Natural killer cell (primary cell): ENCODE data around the gene SDC4. TPM values are rescaled to one million over a fixed set of nuclear protein-coding genes. Genes with fewer than 3 reads are reported as not detected.

ENCODE experiments used
- ATAC-seq, 3 donors: fragments of 150-1000 bp in 2 of 3; fragments of 200-7000 bp in 1 of 3; cut with Tn5 transposase; 1 replicate in 1 of 3; 2 replicates in 2 of 3; pipeline ENCODE4 v1.10.0; 2021; ENCODE audit warnings: mild to moderate bottlenecking in 2 of 3, moderate library complexity in 2 of 3
- DNase-seq, 2 donors: peaks; one replicate each; pipeline versions ENCODE4 v3.0.0 to v3.0.0-alpha.2; 2013 to 2021; ENCODE audit warnings: mixed read lengths in 1 of 2
- H3K27ac ChIP-seq: one replicate; pipeline ENCODE4 v1.5.1; 2013; ENCODE audit warnings: mild to moderate bottlenecking, low read length
- H3K27me3 ChIP-seq: one replicate; pipeline ENCODE4 v1.6.1; 2013; ENCODE audit warnings: low read length; ENCODE audit not compliant: control insufficient read depth, insufficient read depth
- H3K36me3 ChIP-seq: one replicate; pipeline ENCODE4 v1.6.1; 2013; ENCODE audit warnings: low read length; ENCODE audit not compliant: control insufficient read depth, insufficient read depth
- H3K4me1 ChIP-seq: one replicate; pipeline ENCODE4 v1.6.1; 2013; ENCODE audit warnings: low read length; ENCODE audit not compliant: control insufficient read depth, insufficient read depth
- H3K4me3 ChIP-seq: one replicate; pipeline ENCODE4 v1.5.1; 2013; ENCODE audit warnings: low read length
- H3K9me3 ChIP-seq: one replicate; pipeline ENCODE4 v1.6.1; 2013; ENCODE audit warnings: low read length; ENCODE audit not compliant: control insufficient read depth, insufficient read depth
- H3K27ac Mint-ChIP-seq, 2 donors: one replicate each; pipeline ENCODE4 v1.8.0; 2022; ENCODE audit warnings: mild to moderate bottlenecking in 2 of 2, mixed read lengths in 2 of 2, moderate library complexity in 1 of 2
- H3K27me3 Mint-ChIP-seq, 2 donors: one replicate each; pipeline ENCODE4 v1.8.0; 2022; ENCODE audit warnings: low read depth in 2 of 2, mixed read lengths in 2 of 2
- H3K36me3 Mint-ChIP-seq: one replicate; pipeline ENCODE4 v1.8.0; 2022; ENCODE audit warnings: mixed read lengths
- H3K4me1 Mint-ChIP-seq, 2 donors: one replicate each; pipeline ENCODE4 v1.8.0; 2022; ENCODE audit warnings: mixed read lengths in 2 of 2
- H3K4me3 Mint-ChIP-seq: one replicate; pipeline ENCODE4 v1.8.0; 2022; ENCODE audit warnings: mild to moderate bottlenecking, moderate library complexity, mixed read lengths
- H3K9me3 Mint-ChIP-seq, 2 donors: one replicate each; pipeline ENCODE4 v1.8.0; 2022; ENCODE audit warnings: mixed read lengths in 2 of 2
- WGBS: methylation state at CpG from one replicate; pipeline ENCODE4 v1.1.7; 2013; ENCODE audit warnings: missing lambda C conversion rate; ENCODE audit not compliant: insufficient coverage; 5-methylcytosine and 5-hydroxymethylcytosine counted together
- intact Hi-C: fragments of 100-400 bp; cut with micrococcal nuclease; formaldehyde crosslinking; loops from one replicate; pipeline ENCODE4 v1.14.2; 2022
- total RNA-seq, 4 donors: library from RNA; stranded (reverse); fragments of 120-200 nt in 1 of 4; gene quantifications; one replicate each; pipeline versions ENCODE4 v1.2.3 to v1.2.4, GENCODE V29; 2013 to 2022
- TF ChIP-seq, protein P1 (sequence below): fragments of 200-600 bp; IDR thresholded peaks from one replicate; pipeline ENCODE4 v1.8.0; 2022; ENCODE audit warnings: antibody characterized with exemption

The SDC4 gene
- total RNA-seq, 3 donors from 2014 or later (not counting 1 experiment from before 2014, with no cell fraction given), result 0.45 to 1.8 (median 1.5) TPM

DNA sequence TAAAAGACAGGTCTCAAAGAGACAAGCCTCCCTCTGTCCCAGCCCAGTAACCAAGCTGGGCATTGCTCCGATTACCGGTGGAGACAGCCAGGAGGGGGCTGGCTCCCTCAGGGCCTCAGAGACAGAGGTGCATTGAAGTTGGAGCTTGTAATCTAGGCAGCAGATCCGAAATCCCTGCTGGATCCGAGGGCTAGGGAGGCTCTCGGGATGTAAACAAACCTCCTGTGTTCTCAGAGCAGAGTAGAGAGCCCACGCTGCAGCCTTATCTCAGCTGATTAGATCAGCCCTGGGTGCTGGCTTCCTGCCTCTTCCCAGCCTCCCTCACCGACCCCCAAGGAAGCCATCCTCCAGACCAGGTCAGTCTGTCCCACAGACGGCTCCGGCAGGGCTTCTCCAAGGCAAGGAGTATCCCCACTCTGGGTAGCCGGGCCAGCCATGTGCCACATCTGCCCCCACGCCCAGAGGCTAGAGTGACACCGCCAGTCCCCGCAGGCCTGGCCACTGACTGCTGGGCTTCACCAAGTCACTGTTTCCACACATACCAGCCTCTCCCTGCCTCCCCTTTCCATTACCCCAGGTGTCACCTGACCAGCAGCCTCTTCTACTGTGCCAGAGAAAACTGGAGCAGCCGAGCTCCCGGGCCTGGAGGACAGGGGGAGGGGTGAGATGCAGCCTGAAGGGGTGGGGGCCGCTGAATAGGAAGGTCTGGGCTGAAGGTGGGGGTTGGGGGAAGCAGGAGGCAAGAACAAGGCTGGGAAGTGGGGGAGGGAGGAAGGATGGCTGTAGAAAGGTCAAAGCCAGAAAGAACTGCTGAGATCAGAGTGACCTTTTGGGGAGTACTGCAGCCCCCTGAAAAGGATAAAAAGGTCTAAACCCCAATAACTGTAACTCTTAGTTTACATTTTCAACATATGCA, 6.0 kb downstream of the SDC4 start:
- no peaks in the 10 kb centered on the region for H3K4me1 Mint-ChIP-seq
- H3K36me3 Mint-ChIP-seq, result no peaks in the 10 kb centered on the region
- no peaks in the 10 kb centered on the region for H3K27me3 ChIP-seq
- no peaks in the 10 kb centered on the region for H3K27me3 Mint-ChIP-seq
- H3K4me3 Mint-ChIP-seq, result no peak overlapping the region
- no peak overlapping the region for H3K4me3 ChIP-seq
- H3K4me1 ChIP-seq, result peaks cover 7% of the 10 kb centered on the region
- ATAC-seq, result no peak
- 78% methylated on average over 16 of the region's 16 CpGs for WGBS
- intact Hi-C loops, result no loop called here
- no peak overlapping the region for H3K27ac Mint-ChIP-seq
- TF ChIP-seq, protein P1, sequence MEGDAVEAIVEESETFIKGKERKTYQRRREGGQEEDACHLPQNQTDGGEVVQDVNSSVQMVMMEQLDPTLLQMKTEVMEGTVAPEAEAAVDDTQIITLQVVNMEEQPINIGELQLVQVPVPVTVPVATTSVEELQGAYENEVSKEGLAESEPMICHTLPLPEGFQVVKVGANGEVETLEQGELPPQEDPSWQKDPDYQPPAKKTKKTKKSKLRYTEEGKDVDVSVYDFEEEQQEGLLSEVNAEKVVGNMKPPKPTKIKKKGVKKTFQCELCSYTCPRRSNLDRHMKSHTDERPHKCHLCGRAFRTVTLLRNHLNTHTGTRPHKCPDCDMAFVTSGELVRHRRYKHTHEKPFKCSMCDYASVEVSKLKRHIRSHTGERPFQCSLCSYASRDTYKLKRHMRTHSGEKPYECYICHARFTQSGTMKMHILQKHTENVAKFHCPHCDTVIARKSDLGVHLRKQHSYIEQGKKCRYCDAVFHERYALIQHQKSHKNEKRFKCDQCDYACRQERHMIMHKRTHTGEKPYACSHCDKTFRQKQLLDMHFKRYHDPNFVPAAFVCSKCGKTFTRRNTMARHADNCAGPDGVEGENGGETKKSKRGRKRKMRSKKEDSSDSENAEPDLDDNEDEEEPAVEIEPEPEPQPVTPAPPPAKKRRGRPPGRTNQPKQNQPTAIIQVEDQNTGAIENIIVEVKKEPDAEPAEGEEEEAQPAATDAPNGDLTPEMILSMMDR, result no peak
- no peaks in the 10 kb centered on the region for H3K9me3 Mint-ChIP-seq
- no peaks in the 10 kb centered on the region for H3K36me3 ChIP-seq
- no peak for DNase-seq
- no peak overlapping the region for H3K27ac ChIP-seq
- H3K9me3 ChIP-seq, result no peaks in the 10 kb centered on the region

DNA sequence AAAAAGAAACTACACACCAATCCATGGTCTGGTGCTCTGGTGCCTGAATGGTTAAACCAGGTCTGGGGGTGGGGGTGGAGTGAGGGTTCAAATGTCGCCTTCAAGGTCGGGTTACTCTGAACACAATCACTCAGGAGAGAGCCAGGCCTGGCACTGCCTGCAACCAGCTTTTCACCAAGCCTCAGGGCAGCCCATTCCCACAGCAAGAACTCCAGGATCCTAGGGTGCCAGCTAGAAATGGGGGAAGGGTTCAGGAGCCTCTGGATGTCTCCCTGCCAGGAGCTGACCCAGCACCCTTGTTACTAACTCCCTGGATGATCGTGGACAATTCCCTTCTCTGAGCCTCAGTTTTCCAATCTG, 6.7 kb downstream of the SDC4 start:
- Mint-ChIP-seq H3K27me3 (no peaks in the 10 kb centered on the region), H3K4me3 (no peak overlapping the region), H3K36me3 (no peaks in the 10 kb centered on the region), H3K4me1 (no peaks in the 10 kb centered on the region), H3K27ac (no peak overlapping the region), H3K9me3 (no peaks in the 10 kb centered on the region)
- DNase-seq (no peak), ATAC-seq (no peak)
- Histone ChIP-seq H3K36me3 (no peaks in the 10 kb centered on the region), H3K4me3 (no peak overlapping the region), H3K4me1 (peaks cover 5% of the 10 kb centered on the region), H3K9me3 (no peaks in the 10 kb centered on the region), H3K27me3 (no peaks in the 10 kb centered on the region), H3K27ac (no peak overlapping the region)
- 84% methylated on average over 3 of the region's 3 CpGs for WGBS
- intact Hi-C loops, result no loop called here
- TF ChIP-seq, protein P1, result no peak

DNA sequence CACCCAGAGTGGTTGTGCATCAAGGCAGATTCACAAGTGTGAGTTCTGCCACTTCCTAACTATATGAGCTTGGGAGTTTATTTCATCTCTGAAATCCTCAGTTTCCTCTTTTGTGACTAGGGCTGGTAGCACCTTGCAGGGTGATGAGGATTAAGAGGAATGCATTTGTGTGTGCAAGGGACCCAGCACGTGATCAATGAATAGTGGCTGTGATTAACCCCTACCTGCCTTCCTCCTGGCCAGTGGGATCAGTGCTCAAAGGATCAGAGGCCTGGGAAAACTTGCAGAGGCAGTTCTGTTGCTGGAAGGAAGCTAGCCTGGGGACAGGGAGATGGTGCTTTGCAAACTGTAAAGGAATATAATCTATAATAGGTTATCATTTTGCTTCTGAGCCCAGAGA, 7.3 kb downstream of the SDC4 start:
- TF ChIP-seq, protein P1, result no peak
- intact Hi-C loops, result no loop called here
- no peak for DNase-seq
- WGBS, result 86% methylated on average over 1 of the region's 1 CpG
- no peaks in the 10 kb centered on the region for H3K36me3 Mint-ChIP-seq
- Histone ChIP-seq H3K36me3 (no peaks in the 10 kb centered on the region), H3K9me3 (no peaks in the 10 kb centered on the region), H3K4me3 (no peak overlapping the region), H3K27ac (no peak overlapping the region), H3K4me1 (no peaks in the 10 kb centered on the region), H3K27me3 (no peaks in the 10 kb centered on the region)
- H3K27me3 Mint-ChIP-seq, result no peaks in the 10 kb centered on the region
- no peak for ATAC-seq
- no peaks in the 10 kb centered on the region for H3K9me3 Mint-ChIP-seq
- H3K4me3 Mint-ChIP-seq, result no peak overlapping the region
- H3K4me1 Mint-ChIP-seq, result no peaks in the 10 kb centered on the region
- H3K27ac Mint-ChIP-seq, result no peak overlapping the region
